GM12874 (cell line): Measurements from ENCODE around the gene TRIM9.

Experiments used
- CTCF ChIP-seq: IDR thresholded peaks from 2 replicates; pipeline ENCODE4 v1.5.1; 2011; ENCODE audit warnings: low read depth, mild to moderate bottlenecking, control low read depth, low read length, moderate library complexity; ENCODE audit not compliant: insufficient read depth

TRIM9 gene

GRCh38 chr14:50957296-50957695, 137.6 kb downstream of the TRIM9 start:
- TF ChIP-seq CTCF, result no peak

GRCh38 chr14:50955373-50956043, 139.4 kb downstream of the TRIM9 start:
- TF ChIP-seq CTCF, result no peak

GRCh38 chr14:50954811-50955372, 140.0 kb downstream of the TRIM9 start:
- TF ChIP-seq CTCF, result peak; percentile 44; the same call in 1 of the 2 replicates

DNA sequence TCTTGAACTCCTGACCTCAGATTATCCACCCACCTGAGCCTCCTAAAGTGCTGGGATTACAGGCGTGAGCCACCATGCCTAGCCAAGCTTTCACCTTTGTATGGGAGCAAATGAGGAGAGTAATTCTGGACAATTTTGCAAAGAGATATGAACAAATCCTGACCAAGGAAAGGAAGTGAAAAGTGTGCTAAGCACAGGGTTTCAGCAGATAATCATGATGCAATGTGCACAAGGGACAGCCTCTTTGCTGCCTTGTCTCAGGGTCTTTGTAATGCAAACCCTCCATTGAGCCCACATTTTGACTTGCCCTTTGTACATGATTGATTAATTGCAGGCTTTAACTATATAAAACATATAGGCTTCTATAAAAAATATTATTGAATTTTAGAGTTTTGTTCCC, 141.4 kb downstream of the TRIM9 start:
- TF ChIP-seq CTCF, result no peak

DNA sequence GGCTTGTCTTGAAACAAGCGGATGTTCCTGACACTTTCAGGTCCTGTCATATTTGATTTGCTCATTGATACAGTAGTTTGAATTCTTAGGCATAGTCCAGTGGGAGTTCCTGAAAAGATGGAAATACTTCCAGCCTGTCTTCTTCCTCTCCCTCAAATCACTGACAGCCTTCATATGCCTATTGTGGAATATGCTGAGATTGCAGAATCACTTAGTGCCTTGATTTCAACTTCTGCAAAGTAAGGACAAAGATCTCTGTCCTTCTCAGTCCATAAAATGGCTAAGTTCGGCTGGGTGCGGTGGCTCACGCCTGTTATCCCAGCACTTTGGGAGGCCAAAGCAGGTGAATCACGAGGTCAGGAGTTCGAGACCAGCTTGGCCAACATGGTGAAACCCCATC, 143.9 kb downstream of the TRIM9 start:
- no peak for TF ChIP-seq CTCF

DNA sequence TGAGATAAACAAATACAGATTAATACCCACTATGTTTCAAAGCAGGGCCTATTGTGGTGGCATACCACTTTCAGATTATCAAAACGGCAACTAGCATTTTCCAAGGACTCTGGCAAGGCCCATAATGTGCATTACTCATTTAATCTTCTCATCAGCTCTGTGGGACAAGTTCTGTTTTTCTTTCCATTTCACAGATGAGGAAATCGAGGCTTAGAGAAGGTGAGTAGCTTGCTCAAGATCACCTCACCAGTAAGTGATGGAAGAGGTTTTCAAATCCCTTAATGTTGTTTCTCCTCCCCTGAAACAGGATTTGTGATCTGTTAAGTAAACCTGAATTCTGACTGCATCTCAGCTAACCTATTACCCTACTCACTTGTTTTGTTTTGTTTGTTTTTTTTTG, 146.7 kb downstream of the TRIM9 start:
- TF ChIP-seq CTCF, result no peak

GRCh38 chr14:50947446-50947845, 147.5 kb downstream of the TRIM9 start:
- TF ChIP-seq CTCF, result no peak
